ENCODE results near the gene TMEM131L. TPM values are rescaled to one million over a fixed set of nuclear protein-coding genes. Genes with fewer than 3 reads are reported as not detected.
A peak's percentile ranks its signal among the peaks of the same experiment; 100 is the strongest.

Gene TMEM131L
- total RNA-seq, 2 experiments from 2014 or later = 51.7 to 52.4 TPM

DNA sequence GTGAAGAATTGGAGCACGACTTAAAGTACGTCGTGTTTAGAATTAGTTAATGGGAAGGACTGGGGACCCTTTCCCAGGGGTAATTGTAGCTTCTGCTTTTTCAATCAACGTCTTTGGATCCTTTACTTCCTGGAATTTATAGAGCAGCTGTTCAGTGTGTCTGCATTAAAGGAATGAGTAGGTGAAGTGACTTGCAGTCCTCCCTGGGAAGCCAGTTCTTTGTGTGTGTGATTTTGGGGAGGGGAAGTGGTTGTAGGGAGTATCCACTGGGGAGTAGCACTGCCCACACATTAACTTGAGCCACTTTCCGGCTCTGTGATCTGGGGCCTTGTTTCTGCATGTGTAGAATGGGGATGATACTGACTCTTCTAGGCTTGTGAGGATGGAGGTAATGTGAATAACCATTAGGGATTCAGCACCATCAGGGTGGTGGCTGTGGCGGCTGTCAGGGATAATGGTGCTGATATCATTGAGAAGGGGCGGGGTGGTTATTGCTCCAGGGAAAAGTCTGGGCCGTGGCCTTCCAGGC lies 54.7 kb downstream of the TMEM131L start:
- Mint-ChIP-seq H3K27ac (peak overlapping the region; percentile 96), H3K9me3 (no peaks in the 10 kb centered on the region), H3K4me1 (ENCODE audit: low read depth) (peaks cover 79% of the 10 kb centered on the region), H3K36me3 (ENCODE audit: low read depth) (peaks cover 47% of the 10 kb centered on the region), H3K4me3 (peak overlapping the region; percentile 66), H3K27me3 (no peaks in the 10 kb centered on the region)
- DNase-seq = no peak
- ATAC-seq = no peak
- ChIA-PET CTCF (interaction anchor here (1.5 kb wide), 2 partner anchors 15 to 53 kb away, joined by 3 to 7 read pairs; no protein-coding TSS in a partner anchor), POLR2A (interaction anchor here (1.1 to 1.9 kb wide), 2 partner anchors 24 to 55 kb away, joined by 4 read pairs; no protein-coding TSS in a partner anchor)
- intact Hi-C loops (cut with micrococcal nuclease) = loop anchor here (5.0 kb wide), 1 partner anchor 51 kb away; no protein-coding TSS in a partner anchor
- TF ChIP-seq, protein P1, sequence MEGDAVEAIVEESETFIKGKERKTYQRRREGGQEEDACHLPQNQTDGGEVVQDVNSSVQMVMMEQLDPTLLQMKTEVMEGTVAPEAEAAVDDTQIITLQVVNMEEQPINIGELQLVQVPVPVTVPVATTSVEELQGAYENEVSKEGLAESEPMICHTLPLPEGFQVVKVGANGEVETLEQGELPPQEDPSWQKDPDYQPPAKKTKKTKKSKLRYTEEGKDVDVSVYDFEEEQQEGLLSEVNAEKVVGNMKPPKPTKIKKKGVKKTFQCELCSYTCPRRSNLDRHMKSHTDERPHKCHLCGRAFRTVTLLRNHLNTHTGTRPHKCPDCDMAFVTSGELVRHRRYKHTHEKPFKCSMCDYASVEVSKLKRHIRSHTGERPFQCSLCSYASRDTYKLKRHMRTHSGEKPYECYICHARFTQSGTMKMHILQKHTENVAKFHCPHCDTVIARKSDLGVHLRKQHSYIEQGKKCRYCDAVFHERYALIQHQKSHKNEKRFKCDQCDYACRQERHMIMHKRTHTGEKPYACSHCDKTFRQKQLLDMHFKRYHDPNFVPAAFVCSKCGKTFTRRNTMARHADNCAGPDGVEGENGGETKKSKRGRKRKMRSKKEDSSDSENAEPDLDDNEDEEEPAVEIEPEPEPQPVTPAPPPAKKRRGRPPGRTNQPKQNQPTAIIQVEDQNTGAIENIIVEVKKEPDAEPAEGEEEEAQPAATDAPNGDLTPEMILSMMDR (IDR thresholded peaks at IDR 0.05) = no peak

DNA sequence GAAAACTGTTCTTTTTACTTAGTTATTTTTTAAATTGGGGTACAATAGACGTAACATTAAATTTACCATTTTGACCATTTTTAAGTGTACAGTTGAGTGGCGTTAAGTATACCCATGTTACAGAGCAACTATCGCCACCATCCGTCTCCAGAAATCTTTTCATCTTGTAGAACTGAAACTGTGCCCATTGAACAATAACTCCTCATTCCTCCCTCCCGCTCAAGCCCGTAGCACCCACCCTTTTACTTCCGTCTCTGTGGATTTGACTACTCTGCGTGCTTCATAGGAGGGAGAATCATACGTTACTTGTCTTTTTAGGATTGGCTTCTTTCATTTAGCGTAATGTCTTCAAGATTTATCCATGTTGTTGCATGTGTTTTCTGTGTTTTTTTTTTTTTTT lies 55.3 kb downstream of the TMEM131L start:
- Mint-ChIP-seq H3K36me3 (ENCODE audit: low read depth) (peaks cover 50% of the 10 kb centered on the region), H3K4me3 (peak overlapping the region; percentile 66), H3K4me1 (ENCODE audit: low read depth) (peaks cover 83% of the 10 kb centered on the region), H3K27me3 (no peaks in the 10 kb centered on the region), H3K27ac (peak overlapping the region; percentile 96), H3K9me3 (peaks cover 3% of the 10 kb centered on the region)
- ChIA-PET CTCF (interaction anchor here (0.9 to 3.0 kb wide), 6 partner anchors 16 to 89 kb away, joined by 3 to 11 read pairs (median 6); partner anchors contain the start of gene TMEM131L), POLR2A (interaction anchor here (1.0 to 3.2 kb wide), 7 partner anchors 24 to 88 kb away, joined by 3 to 15 read pairs (median 5); no protein-coding TSS in a partner anchor)
- intact Hi-C loops (cut with micrococcal nuclease) = loop anchor here (5.0 kb wide), 1 partner anchor 51 kb away; no protein-coding TSS in a partner anchor
- TF ChIP-seq, protein P1 (IDR thresholded peaks at IDR 0.05) = no peak
- ATAC-seq (peak; percentile 10), DNase-seq (peak; percentile 44)

DNA sequence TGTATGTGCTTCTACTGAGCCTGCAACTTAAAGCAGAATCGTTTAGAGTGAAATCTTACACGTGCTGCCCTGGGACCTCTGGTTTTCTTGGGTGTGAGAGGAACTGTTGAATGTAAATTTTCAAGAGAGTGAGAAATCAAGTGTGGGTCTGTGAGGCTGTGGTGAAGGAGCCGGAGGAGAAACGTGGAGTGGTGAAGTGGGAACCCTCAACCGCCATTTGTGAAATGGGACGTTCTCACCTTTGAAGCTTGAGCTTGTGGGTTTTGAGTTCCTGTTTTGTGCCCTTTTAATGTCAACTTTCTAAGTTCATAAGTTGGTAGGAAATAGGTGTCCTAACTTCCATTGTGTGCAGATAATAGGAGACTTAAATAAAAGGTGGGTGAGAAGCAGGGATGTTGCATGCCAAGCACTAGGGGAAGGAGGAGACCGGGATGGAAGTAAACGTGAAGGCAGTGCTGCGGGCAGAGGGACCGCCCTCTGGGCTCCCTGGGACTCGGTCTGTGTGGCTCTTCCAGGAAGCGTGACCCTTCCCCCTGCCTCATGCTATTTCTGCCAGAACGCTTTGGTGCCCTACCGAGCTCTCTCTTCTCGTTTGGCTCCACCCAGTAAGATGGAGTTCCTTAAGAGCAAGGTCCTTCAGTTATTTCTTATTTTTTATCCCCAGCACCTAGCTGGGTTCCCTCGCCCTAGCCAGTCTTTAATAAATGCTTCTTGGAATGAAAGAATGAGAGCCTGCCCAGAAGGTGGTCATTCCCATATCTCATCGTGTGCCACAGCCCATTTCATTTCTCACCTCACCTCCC lies 56.0 kb downstream of the TMEM131L start:
- TF ChIP-seq, protein P1 (IDR thresholded peaks at IDR 0.05) = no peak
- ChIA-PET POLR2A (interaction anchor here (0.8 to 3.2 kb wide), 10 partner anchors 10 to 89 kb away, joined by 3 to 15 read pairs (median 5); no protein-coding TSS in a partner anchor), CTCF (interaction anchor here (0.7 to 3.0 kb wide), 11 partner anchors 9 to 89 kb away, joined by 3 to 16 read pairs (median 4); partner anchors contain the start of gene TMEM131L)
- Mint-ChIP-seq H3K27ac (peak overlapping the region; percentile 96), H3K36me3 (ENCODE audit: low read depth) (peaks cover 54% of the 10 kb centered on the region), H3K9me3 (peaks cover 3% of the 10 kb centered on the region), H3K4me1 (ENCODE audit: low read depth) (peaks cover 88% of the 10 kb centered on the region), H3K27me3 (no peaks in the 10 kb centered on the region), H3K4me3 (peak overlapping the region; percentile 66)
- ATAC-seq (peak; percentile 82), DNase-seq (peak; percentile 90)
- intact Hi-C loops (cut with micrococcal nuclease) = loop anchor here (2.0 to 5.0 kb wide), 2 partner anchors 50 to 53 kb away; no protein-coding TSS in a partner anchor

DNA sequence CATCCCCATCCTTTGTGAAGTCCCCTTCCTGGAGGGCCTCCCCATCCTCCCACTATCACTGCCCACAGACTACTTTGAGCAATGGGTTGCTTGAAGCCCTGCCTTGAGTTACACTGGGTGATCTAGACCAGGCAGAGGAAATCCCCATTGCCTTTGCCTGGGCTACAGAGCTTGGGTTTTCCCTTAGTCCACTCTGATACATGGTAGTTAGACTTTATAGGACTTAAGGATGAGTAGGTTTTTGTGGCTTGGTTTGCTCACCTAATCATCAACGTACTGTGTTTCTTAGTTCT lies 56.6 kb downstream of the TMEM131L start:
- Mint-ChIP-seq H3K4me3 (peak overlapping the region; percentile 66), H3K27ac (peak overlapping the region; percentile 96), H3K36me3 (ENCODE audit: low read depth) (peaks cover 59% of the 10 kb centered on the region), H3K4me1 (ENCODE audit: low read depth) (peaks cover 88% of the 10 kb centered on the region), H3K27me3 (no peaks in the 10 kb centered on the region), H3K9me3 (peaks cover 3% of the 10 kb centered on the region)
- DNase-seq (peak; percentile 85), ATAC-seq (peak; percentile 81)
- ChIA-PET CTCF (interaction anchor here (0.7 to 3.0 kb wide), 9 partner anchors 8 to 90 kb away, joined by 3 to 16 read pairs (median 4); no protein-coding TSS in a partner anchor), POLR2A (interaction anchor here (0.8 to 3.2 kb wide), 10 partner anchors 9 to 56 kb away, joined by 3 to 15 read pairs (median 6); no protein-coding TSS in a partner anchor)
- intact Hi-C loops (cut with micrococcal nuclease) = loop anchor here (2.0 to 5.0 kb wide), 2 partner anchors 50 to 54 kb away; no protein-coding TSS in a partner anchor
- TF ChIP-seq, protein P1 (IDR thresholded peaks at IDR 0.05) = no peak
